PFSK-1 (cell line): Measurements from ENCODE around the gene MYO7A.

ENCODE experiments used
- FOXP2 ChIP-seq: optimal IDR thresholded peaks from 2 replicates; pipeline ENCODE3; 2011; ENCODE audit warnings: borderline replicate concordance, control low read depth, inconsistent platforms; ENCODE audit not compliant: insufficient read depth; ENCODE audit errors: extremely low read length, extremely low read depth
- POLR2AphosphoS5 ChIP-seq: IDR thresholded peaks from 2 replicates; pipeline ENCODE4 v1.6.1; 2012; ENCODE audit warnings: low read depth, mild to moderate bottlenecking, control low read depth, low read length, moderate library complexity
- REST ChIP-seq, 2 experiments: IDR thresholded peaks; 2 replicates each; pipeline versions ENCODE4 v1.6.1 to v1.8.0; 2011 to 2012; ENCODE audit warnings: low read depth in 2 of 2, low read length in 2 of 2, control low read depth in 1 of 2, inconsistent platforms in 1 of 2, mild to moderate bottlenecking in 1 of 2, moderate library complexity in 1 of 2; ENCODE audit not compliant: insufficient read depth in 1 of 2
- SIN3A ChIP-seq: IDR thresholded peaks from 2 replicates; pipeline ENCODE4 v1.6.1; 2012; ENCODE audit warnings: mild to moderate bottlenecking, low read length, moderate library complexity, borderline replicate concordance; ENCODE audit not compliant: insufficient read depth
- TAF1 ChIP-seq: IDR thresholded peaks from 2 replicates; pipeline ENCODE4 v1.6.1; 2012; ENCODE audit warnings: low read length, control low read depth, borderline replicate concordance; ENCODE audit not compliant: insufficient read depth

The MYO7A gene

DNA sequence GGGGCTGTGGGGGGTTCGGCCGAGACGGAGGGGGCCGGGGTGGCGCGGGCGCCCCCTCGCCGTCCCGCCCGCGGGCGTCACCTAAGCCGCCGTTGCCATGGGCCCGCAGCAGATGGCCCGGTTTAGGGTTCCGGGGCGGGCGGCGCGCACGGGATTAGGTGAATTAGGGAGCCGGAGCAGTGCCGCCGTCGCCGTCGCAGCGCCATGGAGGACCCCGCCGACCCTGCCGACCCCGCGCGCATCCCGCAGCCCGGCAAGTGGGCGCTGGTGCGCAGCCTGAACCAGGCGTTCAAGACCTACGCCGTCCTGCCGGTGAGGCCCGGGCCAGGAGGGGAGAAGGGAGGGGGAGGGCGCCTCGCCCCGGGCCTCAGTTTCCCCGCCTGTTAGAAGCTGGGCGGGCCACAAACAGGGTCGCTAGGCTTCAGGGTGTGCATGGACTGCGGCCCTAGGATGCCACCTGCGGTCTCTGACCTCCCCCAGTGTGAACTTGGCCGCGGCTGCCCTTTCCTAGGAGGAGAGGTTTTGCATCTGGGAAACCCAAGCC, 10.1 kb downstream of the MYO7A start:
- TF ChIP-seq FOXP2 (no peak), SIN3A (no peak), REST (IDR thresholded peaks at IDR 0.05; ENCODE audit: insufficient read depth in 1 of 2, low read depth in 2 of 2, low read length in 2 of 2) (no peak), TAF1 (no peak), POLR2AphosphoS5 (no peak)

DNA sequence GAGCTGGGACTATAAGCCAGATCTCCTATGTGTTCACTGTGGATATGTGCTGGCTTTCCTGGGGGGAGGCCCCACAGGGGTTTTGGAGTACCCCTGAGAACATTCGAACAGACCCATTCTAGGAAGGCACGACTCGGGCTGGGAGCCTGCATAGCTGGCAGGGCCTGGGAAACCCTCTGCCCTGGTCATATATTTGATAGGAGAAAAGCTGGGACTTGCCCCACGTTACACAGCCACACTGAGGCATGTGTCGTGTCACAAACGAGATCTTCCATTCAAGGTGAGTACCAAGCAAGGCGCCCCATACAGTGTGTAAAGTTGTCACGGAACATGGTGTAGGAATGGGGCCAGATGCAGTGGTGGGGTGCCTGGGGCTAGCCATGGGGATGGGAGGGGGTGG, 11.2 kb downstream of the MYO7A start:
- TF ChIP-seq POLR2AphosphoS5 (no peak), REST (IDR thresholded peaks at IDR 0.05; ENCODE audit: insufficient read depth in 1 of 2, low read depth in 2 of 2, low read length in 2 of 2) (no peak), FOXP2 (no peak), SIN3A (no peak), TAF1 (no peak)

DNA sequence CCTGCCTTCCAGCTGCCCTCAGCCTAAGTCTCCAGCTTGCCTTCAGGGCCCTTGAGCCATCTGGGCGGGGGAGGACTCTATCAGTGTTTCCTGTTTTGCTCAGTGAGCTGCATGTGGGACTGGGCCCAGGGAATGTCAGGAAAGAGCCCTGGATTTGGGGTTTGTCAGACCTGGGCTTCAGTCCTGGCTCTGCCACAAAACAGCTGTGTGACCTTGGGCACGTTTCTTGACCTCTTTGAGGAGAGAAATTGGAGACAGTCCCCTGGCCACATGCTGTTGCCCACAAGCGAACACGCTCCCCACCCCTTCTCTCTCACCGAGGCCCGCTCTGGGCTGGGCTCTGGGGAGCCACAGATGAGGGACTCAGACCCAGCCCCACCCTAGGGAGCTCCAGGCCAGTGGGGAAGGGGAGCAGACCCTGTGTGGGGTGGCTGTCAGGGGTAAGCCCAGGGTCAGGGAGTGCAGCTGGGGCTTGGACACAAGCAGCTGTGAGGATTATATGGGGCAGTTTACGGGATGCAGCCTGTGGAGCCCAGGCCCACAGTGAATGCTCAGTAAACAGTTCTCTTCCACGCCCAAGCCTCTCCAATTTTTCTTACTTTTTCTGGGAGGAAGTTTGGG, 12.3 kb downstream of the MYO7A start:
- TF ChIP-seq POLR2AphosphoS5 (no peak), FOXP2 (peak; percentile 68)

- no peak for TF ChIP-seq POLR2AphosphoS5
- no peak for TF ChIP-seq REST (IDR thresholded peaks at IDR 0.05; ENCODE audit: insufficient read depth in 1 of 2, low read depth in 2 of 2, low read length in 2 of 2)
- TF ChIP-seq SIN3A, result no peak
- TF ChIP-seq TAF1, result no peak
- TF ChIP-seq FOXP2, result no peak
Observed at GRCh38 chr11:77141034-77141433, 13.0 kb downstream of the MYO7A start.

DNA sequence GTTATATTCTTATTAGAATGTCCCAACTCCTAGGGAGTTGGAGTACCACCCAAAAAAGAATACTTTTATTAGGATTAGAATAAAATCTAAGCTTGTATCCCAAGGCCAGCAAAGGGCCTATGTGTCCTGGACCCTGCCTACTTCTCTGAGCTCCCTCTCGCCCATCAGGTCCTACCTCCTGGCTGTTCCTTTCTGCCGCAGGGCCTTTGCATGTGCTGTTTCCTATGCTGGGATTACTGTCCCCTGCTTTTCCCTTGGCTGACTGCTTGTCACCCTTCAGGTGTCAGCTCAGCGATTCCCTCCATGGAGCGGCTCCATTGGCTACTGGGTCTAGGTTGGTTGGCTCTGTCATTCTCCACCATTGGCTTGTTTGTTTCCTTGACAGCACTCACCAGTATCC, 13.4 kb downstream of the MYO7A start:
- TF ChIP-seq POLR2AphosphoS5 (no peak), REST (IDR thresholded peaks at IDR 0.05; ENCODE audit: insufficient read depth in 1 of 2, low read depth in 2 of 2, low read length in 2 of 2) (no peak), TAF1 (no peak), SIN3A (no peak), FOXP2 (no peak)
